Activated CD8-positive, alpha-beta memory T cell treated with anti-CD3 and anti-CD28 coated beads for 48 hours (primary cell): ENCODE data around the gene JHY.
"Not testable (repeated sequence)": the region's sequence is repeated elsewhere in the genome, so short reads cannot be mapped to it uniquely, and the experiment has no call there.

ENCODE experiments used
- DNase-seq, 3 experiments: peaks; one replicate each; pipeline ENCODE4 v3.0.0-alpha.2; 2020; ENCODE audit warnings: low read depth in 2 of 3, low spot score in 2 of 3

Gene JHY

GRCh38 chr11:122882189-122882856 is at the start of gene JHY:
Gene JHY, plus strand, starts transcription at chr11:122882759. Its CDS starts 3,091 bp downstream, at chr11:122885850.
- no peak for DNase-seq

GRCh38 chr11:122833846-122834464 is 48.6 kb upstream of the JHY start:
- DNase-seq = no peak

- no peak for DNase-seq
These were observed 45.6 kb upstream of the JHY start for GRCh38 chr11:122836916-122837315.

- no peak for DNase-seq
These were observed 44.8 kb upstream of the JHY start for GRCh38 chr11:122837528-122838346.

- no peak for DNase-seq
These were observed 39.0 kb upstream of the JHY start for GRCh38 chr11:122843281-122844141.

- no peak for DNase-seq
These were observed 35.1 kb upstream of the JHY start for GRCh38 chr11:122847466-122847865.

- DNase-seq = no peak
These were observed 34.4 kb upstream of the JHY start for GRCh38 chr11:122848186-122848585.

- peak in 1 of 3 experiments; percentile 56 for DNase-seq
These were observed 32.4 kb upstream of the JHY start for GRCh38 chr11:122850076-122850631.

- no peak for DNase-seq
These were observed 31.1 kb upstream of the JHY start for GRCh38 chr11:122851366-122851966.

GRCh38 chr11:122852074-122852795 is 30.3 kb upstream of the JHY start:
- no peak for DNase-seq

- no peak for DNase-seq
These were observed 29.8 kb upstream of the JHY start for GRCh38 chr11:122852796-122853160.

GRCh38 chr11:122853261-122853660 is 29.3 kb upstream of the JHY start:
- no peak for DNase-seq

GRCh38 chr11:122853971-122854446 is 28.6 kb upstream of the JHY start:
- DNase-seq = no peak

GRCh38 chr11:122861631-122862030 is 20.9 kb upstream of the JHY start:
- DNase-seq = no peak

- DNase-seq = no peak
These were observed 20.5 kb upstream of the JHY start for GRCh38 chr11:122862091-122862490.

GRCh38 chr11:122863154-122863553 is 19.4 kb upstream of the JHY start:
- DNase-seq = not testable (repeated sequence)

GRCh38 chr11:122863704-122864326 is 18.7 kb upstream of the JHY start:
- no peak for DNase-seq

- DNase-seq = no peak
These were observed 18.0 kb upstream of the JHY start for GRCh38 chr11:122864386-122865115.

GRCh38 chr11:122869622-122870021 is 12.9 kb upstream of the JHY start:
- no peak for DNase-seq
